ENCODE data around the gene RMND5A.

Gene RMND5A

GRCh38 chr2:86787736-86788135 lies 67.6 kb downstream of the RMND5A start:
- no peaks in the 10 kb centered on the region for H3K36me3 ChIP-seq (ENCODE audit: insufficient read depth, low read length)
- no peaks in the 10 kb centered on the region for H3K4me1 ChIP-seq (ENCODE audit: insufficient read depth, low read length)
- peaks cover 5% of the 10 kb centered on the region; the same call in 1 of the 2 replicates for H3K9me3 ChIP-seq (ENCODE audit: control insufficient read depth, insufficient read depth, low read length)
- H3K9ac ChIP-seq (ENCODE audit: low read depth, low read length): no peak overlapping the region

- Histone ChIP-seq H3K9me3 (ENCODE audit: control insufficient read depth, insufficient read depth, low read length) (peaks cover 5% of the 10 kb centered on the region; the same call in 1 of the 2 replicates), H3K4me1 (ENCODE audit: insufficient read depth, low read length) (no peaks in the 10 kb centered on the region), H3K9ac (ENCODE audit: low read depth, low read length) (no peak overlapping the region), H3K36me3 (ENCODE audit: insufficient read depth, low read length) (no peaks in the 10 kb centered on the region)
These were observed 68.1 kb downstream of the RMND5A start for GRCh38 chr2:86788165-86788564.

- Histone ChIP-seq H3K9ac (ENCODE audit: low read depth, low read length) (peak overlapping the region; percentile 34; the same call in 1 of the 2 replicates), H3K9me3 (ENCODE audit: control insufficient read depth, insufficient read depth, low read length) (peaks cover 5% of the 10 kb centered on the region; the same call in 1 of the 2 replicates), H3K4me1 (ENCODE audit: insufficient read depth, low read length) (no peaks in the 10 kb centered on the region), H3K36me3 (ENCODE audit: insufficient read depth, low read length) (no peaks in the 10 kb centered on the region)
These were observed 69.0 kb downstream of the RMND5A start for GRCh38 chr2:86788881-86789686.

GRCh38 chr2:86789687-86790133 lies 69.6 kb downstream of the RMND5A start:
- Histone ChIP-seq H3K36me3 (ENCODE audit: insufficient read depth, low read length) (no peaks in the 10 kb centered on the region), H3K4me1 (ENCODE audit: insufficient read depth, low read length) (no peaks in the 10 kb centered on the region), H3K9ac (ENCODE audit: low read depth, low read length) (peak overlapping the region; percentile 34; the same call in 1 of the 2 replicates), H3K9me3 (ENCODE audit: control insufficient read depth, insufficient read depth, low read length) (peaks cover 5% of the 10 kb centered on the region; the same call in 1 of the 2 replicates)

- Histone ChIP-seq H3K36me3 (ENCODE audit: insufficient read depth, low read length) (no peaks in the 10 kb centered on the region), H3K9ac (ENCODE audit: low read depth, low read length) (peak overlapping the region; percentile 34; the same call in 1 of the 2 replicates), H3K4me1 (ENCODE audit: insufficient read depth, low read length) (no peaks in the 10 kb centered on the region), H3K9me3 (ENCODE audit: control insufficient read depth, insufficient read depth, low read length) (peaks cover 5% of the 10 kb centered on the region; the same call in 1 of the 2 replicates)
These were observed 70.1 kb downstream of the RMND5A start for GRCh38 chr2:86790134-86790675.

- Histone ChIP-seq H3K36me3 (ENCODE audit: insufficient read depth, low read length) (no peaks in the 10 kb centered on the region), H3K9me3 (ENCODE audit: control insufficient read depth, insufficient read depth, low read length) (peaks cover 5% of the 10 kb centered on the region; the same call in 1 of the 2 replicates), H3K9ac (ENCODE audit: low read depth, low read length) (peak within 1 kb of the TSS; percentile 53), H3K4me1 (ENCODE audit: insufficient read depth, low read length) (no peaks in the 10 kb centered on the region)
These were observed 70.8 kb downstream of the RMND5A start, which contains the start of gene CD8A for GRCh38 chr2:86790676-86791572. Gene CD8A (minus strand): TSS chr2:86790913. CDS start chr2:86790825, 88 bp downstream.

GRCh38 chr2:86791573-86791972 lies 71.5 kb downstream of the RMND5A start:
- peaks cover 6% of the 10 kb centered on the region for H3K9me3 ChIP-seq (ENCODE audit: control insufficient read depth, insufficient read depth, low read length)
- peak overlapping the region; percentile 53; the same call in 1 of the 2 replicates for H3K9ac ChIP-seq (ENCODE audit: low read depth, low read length)

GRCh38 chr2:86793752-86794151 lies 73.7 kb downstream of the RMND5A start:
- no peaks in the 10 kb centered on the region for H3K4me1 ChIP-seq (ENCODE audit: insufficient read depth, low read length)
- no peak overlapping the region for H3K9ac ChIP-seq (ENCODE audit: low read depth, low read length)
- no peaks in the 10 kb centered on the region for H3K36me3 ChIP-seq (ENCODE audit: insufficient read depth, low read length)
- H3K9me3 ChIP-seq (ENCODE audit: control insufficient read depth, insufficient read depth, low read length): peaks cover 11% of the 10 kb centered on the region

More at GRCh38 chr2:86791573-86791972, 71.5 kb downstream of the RMND5A start:
- H3K4me1 ChIP-seq (ENCODE audit: insufficient read depth, low read length): no peaks in the 10 kb centered on the region
- no peaks in the 10 kb centered on the region for H3K36me3 ChIP-seq (ENCODE audit: insufficient read depth, low read length)

- no peak overlapping the region for H3K9ac ChIP-seq (ENCODE audit: low read depth, low read length)
- H3K36me3 ChIP-seq (ENCODE audit: insufficient read depth, low read length): no peaks in the 10 kb centered on the region
- peaks cover 11% of the 10 kb centered on the region for H3K9me3 ChIP-seq (ENCODE audit: control insufficient read depth, insufficient read depth, low read length)
- no peaks in the 10 kb centered on the region for H3K4me1 ChIP-seq (ENCODE audit: insufficient read depth, low read length)
These were observed 74.8 kb downstream of the RMND5A start for GRCh38 chr2:86794861-86795260.

- H3K4me1 ChIP-seq (ENCODE audit: insufficient read depth, low read length): no peaks in the 10 kb centered on the region
- no peaks in the 10 kb centered on the region for H3K36me3 ChIP-seq (ENCODE audit: insufficient read depth, low read length)
- no peak overlapping the region for H3K9ac ChIP-seq (ENCODE audit: low read depth, low read length)
- peaks cover 7% of the 10 kb centered on the region for H3K9me3 ChIP-seq (ENCODE audit: control insufficient read depth, insufficient read depth, low read length)
These were observed 80.9 kb downstream of the RMND5A start for GRCh38 chr2:86800856-86801567.

GRCh38 chr2:86806059-86806857 lies 86.2 kb downstream of the RMND5A start:
- Histone ChIP-seq H3K9ac (ENCODE audit: low read depth, low read length) (no peak overlapping the region), H3K36me3 (ENCODE audit: insufficient read depth, low read length) (no peaks in the 10 kb centered on the region), H3K9me3 (ENCODE audit: control insufficient read depth, insufficient read depth, low read length) (no peaks in the 10 kb centered on the region), H3K4me1 (ENCODE audit: insufficient read depth, low read length) (no peaks in the 10 kb centered on the region)

GRCh38 chr2:86807133-86807467 lies 87.0 kb downstream of the RMND5A start:
- no peaks in the 10 kb centered on the region for H3K4me1 ChIP-seq (ENCODE audit: insufficient read depth, low read length)
- peak overlapping the region; percentile 51 for H3K9ac ChIP-seq (ENCODE audit: low read depth, low read length)
- H3K36me3 ChIP-seq (ENCODE audit: insufficient read depth, low read length): no peaks in the 10 kb centered on the region
- no peaks in the 10 kb centered on the region for H3K9me3 ChIP-seq (ENCODE audit: control insufficient read depth, insufficient read depth, low read length)

All from ES-I3 (cell line).